ENCODE results near the gene DHRS4.
"Not testable (repeated sequence)": the region's sequence is repeated elsewhere in the genome, so short reads cannot be mapped to it uniquely, and the experiment has no call there.

DHRS4 gene

GRCh38 chr14:23988607-23989363, 35.2 kb downstream of the DHRS4 start, which contains the start of gene DHRS4L2:
Gene DHRS4L2, plus strand, starts transcription at chr14:23988929. Its CDS starts 19 bp downstream, at chr14:23988948.
- DNase-seq = peak; percentile 88

- DNase-seq = peak; percentile 85
Observed at GRCh38 chr14:23989734-23990445, 36.3 kb downstream of the DHRS4 start.

- peak; percentile 57 for DNase-seq
Observed at GRCh38 chr14:23990961-23991360, 37.4 kb downstream of the DHRS4 start.

GRCh38 chr14:23993042-23993441, 39.5 kb downstream of the DHRS4 start:
- DNase-seq = not testable (repeated sequence)

GRCh38 chr14:23996009-23996408, 42.4 kb downstream of the DHRS4 start:
- not testable (repeated sequence) for DNase-seq

GRCh38 chr14:23996825-23997224, 43.3 kb downstream of the DHRS4 start:
- DNase-seq = not testable (repeated sequence)

- not testable (repeated sequence) for DNase-seq
Observed at GRCh38 chr14:23999640-24000039, 46.1 kb downstream of the DHRS4 start.

- not testable (repeated sequence) for DNase-seq
Observed at GRCh38 chr14:24001078-24001477, 47.5 kb downstream of the DHRS4 start.

GRCh38 chr14:24001679-24002078, 48.1 kb downstream of the DHRS4 start:
- DNase-seq = not testable (repeated sequence)

GRCh38 chr14:24006471-24006816, 52.9 kb downstream of the DHRS4 start:
- DNase-seq = not testable (repeated sequence)

GRCh38 chr14:24006817-24007652, 53.5 kb downstream of the DHRS4 start:
- DNase-seq = not testable (repeated sequence)

- no peak for DNase-seq
Observed at GRCh38 chr14:24011051-24011450, 57.5 kb downstream of the DHRS4 start.

- not testable (repeated sequence) for DNase-seq
Observed at GRCh38 chr14:24012726-24013273, 59.2 kb downstream of the DHRS4 start.

GRCh38 chr14:24013654-24014514, 60.3 kb downstream of the DHRS4 start:
- peak; percentile 68 for DNase-seq

- not testable (repeated sequence) for DNase-seq
Observed at GRCh38 chr14:24015745-24016144, 62.2 kb downstream of the DHRS4 start.
